Stimulated activated CD4-positive, alpha-beta T cell treated with anti-CD3 and anti-CD28 coated beads, Interleukin-12 subunit alpha, Interleukin-12 subunit beta, amount 100 ng/mL, for 4 hours (primary cell): ENCODE measurements around the gene PRTN3.
A peak's percentile ranks its signal among the peaks of the same experiment; 100 is the strongest.

Experiments
- DNase-seq: peaks from one replicate; pipeline ENCODE4 v3.0.0-alpha.2; 2020

PRTN3 gene, protein sequence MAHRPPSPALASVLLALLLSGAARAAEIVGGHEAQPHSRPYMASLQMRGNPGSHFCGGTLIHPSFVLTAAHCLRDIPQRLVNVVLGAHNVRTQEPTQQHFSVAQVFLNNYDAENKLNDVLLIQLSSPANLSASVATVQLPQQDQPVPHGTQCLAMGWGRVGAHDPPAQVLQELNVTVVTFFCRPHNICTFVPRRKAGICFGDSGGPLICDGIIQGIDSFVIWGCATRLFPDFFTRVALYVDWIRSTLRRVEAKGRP

DNA sequence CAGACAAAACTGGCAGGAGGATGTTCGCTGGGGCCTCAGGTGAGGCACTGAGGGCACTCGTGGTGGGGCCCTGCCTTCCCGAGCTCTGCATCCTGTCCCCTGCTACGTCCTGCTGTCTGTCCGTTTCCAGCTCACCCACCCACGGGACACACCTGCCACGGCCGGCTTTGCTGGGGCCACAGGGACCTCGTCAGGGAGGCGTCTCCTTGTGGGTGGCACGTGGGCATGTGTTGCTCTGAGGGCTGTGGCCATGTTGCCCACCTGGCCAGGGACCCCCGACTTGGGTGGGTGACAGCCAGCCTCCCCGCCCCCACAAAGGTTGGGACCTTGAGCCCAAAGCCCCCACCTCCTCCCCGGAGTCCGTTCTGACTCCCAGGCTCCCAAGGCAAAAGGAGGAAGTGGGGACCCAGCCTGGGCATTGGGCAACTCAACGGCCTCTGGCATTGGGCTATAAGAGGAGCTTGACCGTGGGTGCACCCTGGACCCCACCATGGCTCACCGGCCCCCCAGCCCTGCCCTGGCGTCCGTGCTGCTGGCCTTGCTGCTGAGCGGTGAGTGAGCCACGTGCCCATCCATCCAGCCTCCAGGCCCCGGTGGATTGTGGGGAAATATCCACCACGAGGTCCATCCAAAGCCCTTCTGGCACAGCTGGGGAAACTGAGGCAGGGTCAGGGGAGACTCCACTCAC lies at the start of gene PRTN3:
TSS of gene PRTN3 (plus strand) at position 481 of the 688 bp plus-strand sequence. CDS start at position 491, 10 bp downstream.
- no peak for DNase-seq

DNA sequence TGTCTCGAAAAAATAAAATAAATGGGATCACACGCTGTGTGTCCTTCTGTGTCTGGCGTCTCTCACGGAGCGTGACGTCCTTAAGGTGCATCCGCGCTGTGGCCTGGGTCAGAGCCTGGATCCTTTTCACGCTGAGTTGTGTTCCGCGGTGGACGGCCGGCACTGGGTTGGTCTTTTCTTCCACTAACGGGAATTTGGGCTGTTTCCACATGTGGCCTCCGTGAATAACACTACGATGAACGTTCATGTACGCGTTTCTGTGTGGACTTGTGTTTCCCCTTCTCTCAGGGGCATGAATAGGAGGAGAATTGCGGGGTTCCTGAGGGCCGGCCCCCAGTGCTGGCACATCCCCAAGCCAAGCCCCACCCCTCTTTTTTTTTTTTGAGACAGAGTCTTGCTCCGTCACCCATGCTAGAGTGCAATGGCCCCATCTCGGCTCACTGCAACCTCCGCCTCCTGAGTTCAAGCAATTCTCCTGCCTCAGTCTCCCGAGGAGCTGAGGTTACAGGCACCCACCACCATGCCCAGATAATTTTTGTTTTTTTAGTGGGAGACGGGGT lies 49.7 kb upstream of the PRTN3 start:
- no peak for DNase-seq

DNA sequence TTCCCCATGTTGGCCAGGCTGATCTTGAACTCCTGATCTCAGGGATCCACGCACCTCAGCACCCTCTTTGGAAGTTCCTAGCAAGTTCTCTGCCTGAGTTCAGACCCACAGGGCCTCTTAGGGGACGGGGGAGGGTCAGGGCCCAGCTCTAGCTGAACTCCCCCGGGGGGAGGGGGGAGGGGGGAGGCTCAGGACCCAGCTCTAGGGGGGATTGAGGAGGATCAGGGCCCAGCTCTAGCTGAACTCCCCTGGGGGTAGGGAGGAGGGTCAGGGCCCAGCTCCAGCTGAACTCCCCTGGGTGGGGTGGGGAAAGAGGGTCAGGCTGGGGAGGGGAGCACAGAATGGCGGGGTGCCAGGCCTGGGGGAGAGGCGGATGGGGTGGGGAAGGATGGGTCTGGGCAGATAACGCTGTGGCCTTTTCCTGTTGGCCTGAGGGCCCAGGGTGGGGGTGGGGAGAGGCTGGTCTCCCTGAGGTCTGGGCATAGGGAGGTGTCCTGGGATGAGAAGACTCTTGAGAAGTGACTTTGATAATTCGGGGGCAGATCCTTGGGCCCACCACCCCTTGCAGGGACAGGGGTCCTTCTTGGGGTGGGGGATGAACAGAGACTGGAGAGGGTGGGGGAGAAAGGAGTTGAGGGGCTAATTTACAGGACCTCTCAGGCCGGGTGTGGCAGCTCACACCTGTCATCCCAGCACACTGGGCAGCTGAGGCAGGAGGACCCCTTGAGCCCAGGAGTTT lies 49.1 kb upstream of the PRTN3 start:
- no peak for DNase-seq

DNA sequence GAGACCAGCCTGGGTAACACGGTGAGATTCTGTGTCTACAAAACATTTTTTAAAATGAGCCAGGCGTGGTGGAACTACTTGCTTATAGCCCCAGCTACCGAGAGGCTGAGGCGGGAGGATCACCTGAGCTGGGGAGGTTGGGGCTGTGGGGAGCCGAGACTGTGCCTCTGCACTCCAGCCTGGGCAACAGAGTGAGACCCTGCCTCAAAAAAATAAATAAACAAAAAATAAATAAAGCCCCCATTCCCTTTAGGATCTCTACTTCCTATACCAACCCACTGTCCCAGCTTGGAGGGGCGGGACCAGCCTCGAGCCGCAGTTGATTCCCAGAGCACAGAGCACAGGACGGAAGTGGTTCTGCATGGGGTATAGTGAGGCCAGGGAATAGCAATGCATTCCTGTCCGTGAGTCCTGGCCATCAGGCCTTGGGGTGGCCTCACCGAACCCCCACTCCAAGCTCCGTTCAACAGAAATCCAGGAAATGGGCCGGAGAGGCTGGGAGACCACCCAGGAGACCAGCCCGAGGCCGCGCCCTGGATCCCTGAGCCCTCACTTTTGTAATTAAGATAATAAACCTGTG lies 48.4 kb upstream of the PRTN3 start:
- DNase-seq: no peak

DNA sequence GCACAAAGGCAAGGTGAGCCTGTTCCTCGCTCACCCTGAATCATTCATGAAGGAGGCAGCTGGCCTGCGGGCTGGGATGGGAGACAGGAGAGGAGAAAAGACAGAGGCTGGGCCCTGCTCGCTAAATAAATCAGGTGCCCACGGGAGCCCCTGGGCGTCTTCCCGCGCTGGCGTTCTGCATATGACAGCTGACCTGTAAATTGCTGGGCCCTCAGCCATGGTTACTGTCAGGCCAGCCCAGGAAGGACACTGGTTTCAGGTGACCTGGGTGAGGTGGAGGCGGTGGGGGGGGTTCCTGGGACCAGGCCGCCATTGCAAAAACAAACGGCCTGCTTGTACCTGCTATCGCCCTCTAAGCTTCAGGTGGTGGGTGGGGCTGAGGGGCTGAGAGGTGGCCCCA lies 47.0 kb upstream of the PRTN3 start:
- DNase-seq: no peak

DNA sequence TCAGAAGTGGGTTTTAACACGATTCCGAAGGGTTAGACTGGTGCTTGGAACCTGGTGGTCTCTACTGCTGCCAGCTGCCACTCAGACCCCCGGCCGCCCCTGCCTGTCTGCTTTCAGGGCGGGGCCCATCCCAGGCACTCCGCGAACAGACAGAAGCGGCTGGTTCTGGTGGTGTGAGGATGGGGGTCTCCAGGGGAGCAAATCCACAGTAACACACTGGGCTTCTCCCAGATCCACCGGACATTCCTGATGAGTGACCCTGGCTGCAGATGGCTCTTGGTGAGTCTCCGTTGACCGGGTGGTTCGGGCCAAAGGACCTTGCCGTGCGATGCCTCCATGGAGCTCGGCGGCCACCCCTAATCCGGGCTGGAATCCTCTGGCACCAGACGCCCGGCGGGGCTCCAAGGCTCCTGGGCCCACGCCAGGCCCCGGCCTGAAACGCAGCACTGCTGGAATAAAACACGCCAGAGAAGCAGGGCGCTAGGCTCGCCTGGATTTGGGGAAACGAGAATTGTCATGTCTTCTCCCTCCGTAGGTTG lies 45.7 kb upstream of the PRTN3 start:
- no peak for DNase-seq

DNA sequence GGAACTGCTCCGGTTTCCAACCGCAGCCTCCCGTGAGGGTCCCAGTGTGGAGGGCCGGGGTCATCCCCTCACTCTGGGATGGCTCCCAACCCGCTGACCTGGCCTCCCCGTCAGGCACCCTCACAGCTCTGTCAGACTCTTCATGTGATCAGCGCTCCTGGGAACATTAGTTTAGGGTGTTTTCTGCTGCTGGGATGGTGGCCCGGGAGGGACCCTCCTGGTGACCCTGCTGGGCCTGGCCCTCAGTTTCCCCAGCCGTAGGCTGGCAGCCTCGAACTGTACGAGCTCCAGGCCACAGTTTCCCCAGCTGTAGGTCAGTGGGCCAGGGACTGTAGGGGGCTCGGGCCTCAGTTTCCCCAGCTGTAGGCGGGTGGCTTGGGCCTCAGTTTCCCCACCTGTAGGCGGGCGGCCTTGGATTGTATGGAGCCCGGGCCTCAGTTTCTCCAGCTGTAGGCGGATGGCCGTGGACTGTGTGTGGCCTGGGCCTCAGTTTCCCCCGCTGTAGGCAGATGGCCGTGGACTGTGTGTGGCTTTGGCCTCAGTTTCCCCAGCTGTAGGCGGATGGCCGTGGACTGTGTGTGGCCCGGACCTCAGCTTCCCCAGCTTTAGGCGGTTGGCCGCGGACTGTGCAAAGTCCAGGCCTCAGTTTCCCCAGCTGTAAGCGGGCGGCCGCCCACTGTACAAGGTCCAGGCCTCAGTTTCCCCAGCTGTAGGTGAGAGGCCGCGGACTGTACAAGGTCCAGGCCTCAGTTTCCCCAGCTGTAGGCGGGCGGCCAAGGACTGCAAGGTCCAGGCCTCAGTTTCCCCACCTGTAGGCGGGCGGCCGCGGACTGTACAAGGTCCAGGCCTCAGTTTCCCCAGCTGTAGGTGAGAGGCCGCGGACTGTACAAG lies 44.9 kb upstream of the PRTN3 start:
- no peak for DNase-seq

DNA sequence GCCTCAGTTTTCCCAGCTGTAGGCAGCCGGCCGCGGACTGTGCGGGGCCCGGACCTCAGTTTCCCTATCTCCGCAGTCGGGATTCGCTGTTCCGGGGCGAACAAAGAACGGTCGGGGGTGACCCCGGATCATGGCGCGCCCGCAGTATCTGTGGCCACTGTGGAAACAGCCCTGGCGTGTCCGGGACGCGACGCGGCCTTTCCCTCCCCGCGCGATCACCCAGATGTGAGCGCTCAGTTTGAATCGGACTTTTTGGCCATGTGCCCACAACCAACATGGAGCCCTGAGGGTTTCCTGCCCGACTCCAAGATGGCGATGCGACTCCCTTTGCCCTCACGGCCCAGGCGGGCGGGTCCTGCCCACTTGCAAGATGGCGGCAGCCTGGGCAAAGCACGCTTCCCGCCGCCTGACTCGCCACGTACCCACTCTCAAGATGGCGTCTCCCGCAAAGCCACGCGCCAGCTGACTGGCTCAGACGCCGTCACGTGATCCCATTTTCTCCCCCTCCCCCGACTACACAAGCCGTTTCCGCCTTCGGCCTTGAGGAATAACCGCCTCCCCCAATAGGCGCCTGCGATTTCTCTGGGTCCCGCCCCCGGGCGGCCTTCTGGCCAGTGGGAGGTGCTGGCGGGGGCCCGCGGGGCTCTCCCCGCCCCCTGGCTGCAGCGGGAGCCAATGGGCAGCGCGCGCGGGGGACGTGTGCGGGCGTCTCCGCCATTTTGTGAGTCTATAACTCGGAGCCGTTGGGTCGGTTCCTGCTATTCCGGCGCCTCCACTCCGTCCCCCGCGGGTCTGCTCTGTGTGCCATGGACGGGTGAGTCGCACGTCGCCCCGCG lies 43.9 kb upstream of the PRTN3 start, which contains the start of gene PTBP1:
TSS of gene PTBP1 (plus strand) at position 761 of the 836 bp plus-strand sequence. CDS start at position 807, 46 bp downstream.
- DNase-seq: peak; percentile 95

DNA sequence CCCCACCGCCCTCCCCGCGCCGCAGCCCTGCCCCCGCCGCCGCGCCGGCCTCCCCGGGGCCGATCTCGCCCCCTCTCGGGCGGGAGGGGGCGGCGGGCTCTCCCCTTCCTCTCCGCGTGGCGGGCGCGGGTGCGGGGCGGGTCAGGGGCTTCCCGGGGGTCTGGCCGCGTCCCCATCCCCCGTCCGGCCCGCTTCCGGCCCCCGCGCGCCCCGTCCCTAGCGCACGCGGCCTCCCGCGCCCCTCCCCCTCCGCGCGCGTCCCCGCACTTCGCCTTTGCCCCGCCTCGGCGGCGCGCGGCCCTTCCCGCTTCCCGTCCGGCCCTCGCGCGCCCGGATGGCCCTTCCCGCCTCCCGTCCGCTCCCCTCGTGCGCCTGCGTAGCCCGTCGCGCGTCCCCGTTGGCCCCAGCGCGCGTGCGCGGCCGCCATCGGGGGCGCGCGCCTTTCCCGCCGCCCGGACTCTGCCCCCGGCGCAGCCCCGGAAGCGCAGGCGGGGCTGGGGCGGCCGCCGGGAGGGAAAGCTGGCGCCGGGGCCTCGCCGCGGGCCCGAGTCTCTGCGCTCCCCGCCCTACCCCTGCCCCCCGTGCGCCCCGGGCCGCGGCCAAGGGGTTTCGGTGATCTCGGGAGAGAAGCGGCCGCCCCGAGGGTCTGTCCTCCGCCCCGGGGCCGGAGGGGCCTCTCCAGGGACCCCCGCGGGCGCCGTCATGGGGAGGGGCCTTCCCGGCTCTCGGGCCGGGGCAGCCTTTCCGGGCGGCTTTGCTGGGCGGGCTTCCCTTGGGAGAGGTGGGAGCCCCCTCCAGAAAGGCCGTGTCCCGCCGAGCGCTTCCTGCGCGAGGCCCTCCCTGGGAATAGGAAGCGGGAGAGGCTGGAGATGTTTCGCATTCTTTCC lies 43.0 kb upstream of the PRTN3 start:
- DNase-seq: peak; percentile 85

DNA sequence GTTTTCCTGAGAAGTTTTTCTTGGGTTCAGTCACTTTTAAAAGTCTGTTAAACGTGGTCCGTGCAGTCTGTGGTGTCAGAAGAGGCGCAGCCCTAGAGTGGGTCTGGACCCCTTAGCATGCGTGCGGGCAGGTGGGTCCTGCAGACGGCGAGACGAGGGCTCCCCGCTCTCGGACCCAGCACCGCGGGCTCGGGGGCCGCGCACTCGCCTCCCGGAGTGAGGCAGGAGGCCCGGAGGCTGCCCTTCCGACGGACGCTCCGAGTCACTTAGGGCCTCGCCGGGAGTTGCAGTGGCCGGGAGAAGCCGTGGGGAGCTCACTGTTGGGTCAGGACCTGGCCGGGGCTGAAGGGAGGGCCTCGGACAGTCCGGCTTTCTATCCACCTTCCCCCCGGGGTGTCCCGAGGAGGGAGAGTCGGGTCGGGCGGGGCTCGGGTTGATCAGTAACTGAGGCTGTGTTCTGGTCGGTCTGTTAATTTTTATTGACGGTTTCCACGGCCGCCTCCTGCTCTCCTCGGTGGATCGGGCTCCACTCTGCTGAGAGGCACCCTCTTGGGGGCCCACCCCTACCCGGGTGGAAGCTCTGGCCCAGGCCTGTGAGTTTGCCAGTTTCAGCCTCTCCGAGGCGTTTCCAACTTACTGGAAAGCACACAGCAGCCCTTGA lies 42.3 kb upstream of the PRTN3 start:
- no peak for DNase-seq

DNA sequence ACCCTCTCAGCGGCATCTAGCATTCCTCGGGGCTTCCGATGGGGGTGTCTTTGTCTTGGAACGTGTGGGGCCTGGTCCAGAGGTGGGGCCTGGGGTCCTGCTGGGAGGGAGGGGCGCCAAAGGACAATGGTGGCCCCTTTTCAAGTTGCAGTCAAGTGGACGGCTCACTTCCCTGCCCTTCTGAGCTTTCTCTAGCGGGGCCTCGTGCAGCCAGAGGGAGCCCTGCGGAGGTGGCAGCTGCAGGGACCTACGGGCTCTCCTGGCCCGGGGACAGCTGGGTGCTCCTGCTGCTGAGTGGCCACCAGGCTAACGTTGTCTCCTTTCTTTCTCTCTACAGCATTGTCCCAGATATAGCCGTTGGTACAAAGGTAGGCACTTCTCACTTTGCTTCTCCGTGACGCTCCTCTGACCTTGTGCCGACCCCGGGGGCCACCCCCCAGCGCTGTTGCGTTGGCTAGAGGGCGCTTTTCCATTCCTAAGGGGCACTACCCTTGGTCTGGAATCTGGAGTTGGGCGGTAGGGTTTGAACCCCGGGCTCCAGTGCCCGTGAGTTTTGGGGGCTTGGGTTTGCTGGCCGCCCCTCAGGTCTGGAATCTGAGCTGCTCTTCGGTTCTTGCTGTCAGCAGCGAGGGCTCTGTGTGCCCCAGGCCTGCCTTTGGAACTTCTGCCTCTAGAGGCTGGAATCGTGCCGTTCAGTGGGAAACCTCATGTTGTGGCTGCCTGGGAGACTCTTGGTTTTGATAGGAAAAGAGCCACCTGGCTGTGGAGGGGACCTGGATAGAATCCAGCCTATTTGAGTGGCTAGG lies 41.5 kb upstream of the PRTN3 start:
- no peak for DNase-seq

DNA sequence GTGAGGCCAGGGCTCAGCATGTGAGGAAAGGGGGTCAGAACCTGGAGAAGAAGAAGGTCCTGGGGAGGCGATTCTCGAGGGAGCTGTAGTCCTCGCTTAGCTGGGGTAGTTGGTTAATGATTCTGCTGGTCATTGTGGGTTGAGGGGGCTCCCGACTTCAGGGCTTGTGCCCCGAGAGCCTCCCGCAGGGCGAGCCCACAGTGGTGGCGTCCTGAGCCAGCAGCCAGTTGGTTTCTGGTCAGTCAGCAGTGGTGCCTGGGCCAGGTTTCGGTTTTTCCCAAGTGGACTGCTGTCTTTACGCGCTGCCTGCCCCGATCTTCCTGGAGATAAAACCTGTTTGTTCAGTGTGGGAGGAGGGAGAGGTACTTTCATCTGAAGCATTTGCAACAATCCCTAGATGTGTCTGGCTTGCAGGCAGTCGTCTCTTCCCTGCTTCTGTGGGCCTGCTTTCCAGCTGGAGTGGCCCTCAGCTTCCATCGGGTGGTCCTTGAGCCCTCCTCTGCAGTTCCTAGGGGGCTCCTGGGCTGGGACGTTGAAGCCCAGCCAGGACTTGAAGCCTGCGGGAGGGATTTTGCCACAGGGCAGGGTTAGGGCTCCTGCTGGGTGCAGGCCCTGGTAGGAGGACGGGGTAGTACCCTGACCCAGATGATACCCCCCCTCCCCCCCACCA lies 40.3 kb upstream of the PRTN3 start:
- no peak for DNase-seq

DNA sequence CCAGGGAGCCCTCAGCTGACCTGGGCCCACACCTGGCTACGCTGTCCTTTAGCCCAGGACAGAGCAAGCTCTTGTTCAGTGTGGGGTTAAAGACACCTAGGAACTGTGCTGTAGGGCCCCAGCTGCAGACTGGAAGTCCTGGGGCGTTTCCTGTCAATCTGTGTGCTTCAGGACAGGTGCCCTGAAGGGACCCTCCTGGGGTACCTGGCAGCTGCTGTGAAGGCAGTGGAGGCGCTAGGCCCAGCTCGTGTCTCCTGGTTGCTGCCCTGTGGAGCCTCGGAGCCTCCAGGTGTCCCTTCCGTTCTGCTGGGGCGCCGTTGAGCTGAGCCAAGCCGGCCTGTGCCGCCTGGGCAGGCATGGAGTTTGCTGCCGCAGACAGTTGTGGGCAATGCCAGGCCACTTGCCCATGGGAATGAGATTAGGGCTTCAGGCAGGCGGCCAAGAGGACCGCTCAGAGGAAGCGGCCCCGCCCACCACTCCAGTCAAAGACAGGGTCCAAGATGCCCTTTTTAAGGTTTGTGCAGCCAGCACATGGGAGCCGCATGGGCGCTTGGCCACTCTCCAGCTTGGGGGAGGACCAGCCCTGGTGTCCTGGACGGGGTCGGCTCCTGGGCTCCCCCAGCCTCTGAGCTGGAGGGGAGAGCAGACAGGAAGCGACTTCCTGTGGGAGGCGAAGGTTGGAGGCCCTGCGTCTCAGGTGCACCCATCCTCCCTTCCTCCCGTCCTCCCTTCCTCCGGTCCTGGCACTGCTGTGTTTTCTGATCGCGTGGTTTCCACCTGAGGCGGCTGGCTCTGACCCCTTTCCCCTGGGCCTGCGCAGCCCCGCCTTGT lies 39.6 kb upstream of the PRTN3 start:
- no peak for DNase-seq

DNA sequence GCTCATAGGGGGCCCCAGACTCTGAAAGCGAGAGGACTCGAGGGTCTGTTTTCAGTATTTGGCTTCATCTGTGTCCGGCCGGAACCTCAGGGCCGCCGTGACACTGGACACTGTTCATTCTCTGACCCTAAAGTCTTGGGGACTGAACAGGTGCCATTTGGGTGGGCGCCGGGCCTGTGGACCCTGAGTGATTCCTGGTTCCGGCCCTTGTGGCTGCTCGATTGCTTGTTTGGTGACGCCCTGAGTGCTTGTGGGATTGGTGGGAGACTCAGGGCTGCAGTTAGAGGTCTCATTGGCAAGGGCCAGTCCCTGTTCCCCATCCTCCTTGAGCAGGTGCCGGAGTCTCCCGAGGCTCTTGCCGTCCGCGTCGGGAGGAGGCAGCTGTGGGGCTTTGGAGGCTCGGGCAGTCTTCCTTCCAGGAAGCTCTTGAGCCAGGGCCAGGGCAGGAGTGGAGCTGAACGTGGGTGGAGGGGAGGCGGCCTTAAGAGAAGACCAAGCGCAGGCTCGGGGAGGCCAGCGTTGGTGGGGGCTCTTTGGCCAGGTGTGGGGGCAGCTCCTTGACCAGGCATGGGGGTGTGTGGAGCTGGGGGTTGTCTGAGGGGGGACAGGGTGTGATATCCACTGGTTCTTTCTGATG lies 38.8 kb upstream of the PRTN3 start:
- DNase-seq: no peak

DNA sequence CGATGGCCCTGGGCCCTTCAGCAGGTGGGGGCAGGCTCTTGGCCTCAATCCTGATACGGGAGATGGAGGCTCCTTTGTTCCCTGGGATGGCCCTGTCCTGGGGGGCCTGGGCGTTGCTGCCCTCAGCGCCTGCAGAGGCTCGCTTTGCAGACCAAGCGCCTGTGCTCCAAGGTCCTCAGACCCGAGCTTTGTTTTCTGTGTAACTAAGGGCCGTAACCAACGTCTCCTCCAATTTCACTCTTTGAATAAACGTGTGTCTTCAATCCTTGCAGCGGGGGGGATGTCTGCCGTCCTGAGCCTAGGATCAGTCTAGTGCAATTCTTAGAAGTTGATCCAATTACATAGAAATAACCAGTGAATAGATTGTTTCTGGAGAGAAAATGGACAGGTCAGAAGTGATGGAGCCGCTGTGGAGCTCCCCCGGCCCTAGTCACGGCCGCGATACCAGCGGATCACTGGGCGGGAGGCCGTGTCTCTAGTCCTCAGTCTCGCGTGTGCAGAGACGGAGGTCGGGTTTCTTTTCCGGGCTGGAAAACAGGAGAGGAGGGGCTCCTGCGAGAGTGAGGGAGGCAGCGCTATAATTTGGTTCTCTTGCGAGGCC lies 38.2 kb upstream of the PRTN3 start:
- DNase-seq: no peak

DNA sequence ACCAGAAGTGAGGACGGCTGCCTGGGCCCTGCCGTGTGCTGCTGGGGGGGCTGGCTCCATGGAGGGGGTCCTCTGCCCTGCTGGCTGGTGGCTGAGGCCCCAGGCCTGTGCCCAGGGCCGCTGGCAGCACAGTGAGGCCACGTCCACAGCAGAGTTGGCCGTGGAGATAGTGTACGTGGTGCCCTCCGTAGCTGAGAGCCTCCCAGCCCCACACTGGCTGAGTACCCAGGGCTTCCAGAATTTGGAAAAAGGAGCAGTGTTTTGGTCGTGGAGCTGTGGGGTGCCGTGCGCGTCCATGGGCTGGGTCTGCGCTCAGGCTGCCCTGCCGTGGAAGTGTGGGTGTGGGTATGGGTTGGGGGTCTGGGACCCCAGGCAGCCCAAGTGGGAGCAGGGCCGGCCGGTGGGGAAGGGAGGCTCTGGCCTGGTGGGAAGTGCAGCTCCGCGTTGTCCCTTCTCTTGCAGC lies 37.7 kb upstream of the PRTN3 start:
- DNase-seq: no peak
